ENCODE measurements around the gene CFTR.

GRCh38 chr7:117562759-117563158 is 82.9 kb downstream of the CFTR start:
- TF ChIP-seq HNRNPLL (IDR thresholded peaks at IDR 0.05; ENCODE audit: low read depth, low read length, poor library complexity, severe bottlenecking) (no peak), GTF2F1 (IDR thresholded peaks at IDR 0.05; ENCODE audit: low read depth, low read length) (no peak), NEUROD1 (IDR thresholded peaks at IDR 0.05; ENCODE audit: borderline replicate concordance, low read depth, low read length, partially characterized antibody) (no peak), ELF1 (tag; IDR thresholded peaks at IDR 0.05) (no peak), MAZ (CRISPR knock-in tag; conservative IDR thresholded peaks at IDR 0.05 in 1 of 2, IDR thresholded peaks at IDR 0.05 in 1 of 2) (no peak), ZBED1 (IDR thresholded peaks at IDR 0.05) (no peak), TAF1 (IDR thresholded peaks at IDR 0.05; ENCODE audit: control insufficient read depth, extremely low read depth, insufficient read depth, low read length, severe bottlenecking) (no peak), EZH2 (IDR thresholded peaks at IDR 0.05; ENCODE audit: borderline replicate concordance, low read depth, low read length) (no peak)
- TF ChIP-seq, protein P1, sequence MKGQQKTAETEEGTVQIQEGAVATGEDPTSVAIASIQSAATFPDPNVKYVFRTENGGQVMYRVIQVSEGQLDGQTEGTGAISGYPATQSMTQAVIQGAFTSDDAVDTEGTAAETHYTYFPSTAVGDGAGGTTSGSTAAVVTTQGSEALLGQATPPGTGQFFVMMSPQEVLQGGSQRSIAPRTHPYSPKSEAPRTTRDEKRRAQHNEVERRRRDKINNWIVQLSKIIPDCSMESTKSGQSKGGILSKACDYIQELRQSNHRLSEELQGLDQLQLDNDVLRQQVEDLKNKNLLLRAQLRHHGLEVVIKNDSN (CRISPR knock-in tag; IDR thresholded peaks at IDR 0.05), result no peak
- TF ChIP-seq, protein P2, sequence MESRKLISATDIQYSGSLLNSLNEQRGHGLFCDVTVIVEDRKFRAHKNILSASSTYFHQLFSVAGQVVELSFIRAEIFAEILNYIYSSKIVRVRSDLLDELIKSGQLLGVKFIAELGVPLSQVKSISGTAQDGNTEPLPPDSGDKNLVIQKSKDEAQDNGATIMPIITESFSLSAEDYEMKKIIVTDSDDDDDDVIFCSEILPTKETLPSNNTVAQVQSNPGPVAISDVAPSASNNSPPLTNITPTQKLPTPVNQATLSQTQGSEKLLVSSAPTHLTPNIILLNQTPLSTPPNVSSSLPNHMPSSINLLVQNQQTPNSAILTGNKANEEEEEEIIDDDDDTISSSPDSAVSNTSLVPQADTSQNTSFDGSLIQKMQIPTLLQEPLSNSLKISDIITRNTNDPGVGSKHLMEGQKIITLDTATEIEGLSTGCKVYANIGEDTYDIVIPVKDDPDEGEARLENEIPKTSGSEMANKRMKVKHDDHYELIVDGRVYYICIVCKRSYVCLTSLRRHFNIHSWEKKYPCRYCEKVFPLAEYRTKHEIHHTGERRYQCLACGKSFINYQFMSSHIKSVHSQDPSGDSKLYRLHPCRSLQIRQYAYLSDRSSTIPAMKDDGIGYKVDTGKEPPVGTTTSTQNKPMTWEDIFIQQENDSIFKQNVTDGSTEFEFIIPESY (CRISPR knock-in tag; IDR thresholded peaks at IDR 0.05), result no peak
